GM12873 (cell line): ENCODE measurements around the gene DUSP28.

Experiments
- CTCF ChIP-seq: IDR thresholded peaks from 2 replicates; pipeline ENCODE4 v1.5.1; 2012; ENCODE audit warnings: low read depth, mild to moderate bottlenecking, moderate library complexity, low read length, control low read depth; ENCODE audit not compliant: insufficient read depth; ENCODE audit errors: missing control alignments

DUSP28 gene

GRCh38 chr2:240569998-240570530, 9.9 kb downstream of the DUSP28 start:
- no peak for TF ChIP-seq CTCF

GRCh38 chr2:240570531-240571313, 10.6 kb downstream of the DUSP28 start:
- no peak for TF ChIP-seq CTCF

- no peak for TF ChIP-seq CTCF
Observed at GRCh38 chr2:240571314-240571973, 11.3 kb downstream of the DUSP28 start.

- no peak for TF ChIP-seq CTCF
Observed at GRCh38 chr2:240572141-240573031, 12.2 kb downstream of the DUSP28 start.

- no peak for TF ChIP-seq CTCF
Observed at GRCh38 chr2:240573071-240573515, 12.9 kb downstream of the DUSP28 start.

- no peak for TF ChIP-seq CTCF
Observed at GRCh38 chr2:240573516-240574385, 13.6 kb downstream of the DUSP28 start.
